K562 (cell line): ENCODE data around the gene ENTREP1. TPM values are rescaled to one million over a fixed set of nuclear protein-coding genes. Genes with fewer than 3 reads are reported as not detected.
A peak's percentile ranks its signal among the peaks of the same experiment; 100 is the strongest.

Experiments
- ATAC-seq: fragments of 200-7000 bp; cut with Tn5 transposase; 3 replicates; pipeline ENCODE4 v1.9.1; 2020; ENCODE audit warnings: moderate library complexity
- BruUV-seq: library from RNA; stranded (reverse); fragments of 400-500 nt; replicated peaks from 2 replicates; lab custom pipeline; 2021; lab: Mats Ljungman, UMichigan
- CTCF ChIA-PET: fragments of 300-600 bp; formaldehyde crosslinking; extraction: SDS; loops from one replicate; lab custom pipeline; 2021; ENCODE audit warnings: low intra/inter-chr PET ratio; lab: Yijun Ruan, JAX
- POLR2A ChIA-PET: fragments of 300-600, 350-650 bp; sonication (Branson Sonifier 250); formaldehyde crosslinking; extraction: SDS; loops from one replicate; lab custom pipeline; 2021; ENCODE audit warnings: antibody characterized with exemption, inconsistent platforms; lab: Yijun Ruan, JAX
- DNase-seq, 4 experiments: peaks; one replicate each; pipeline versions ENCODE4 v3.0.0 to v3.0.0-alpha.2; 2011 to 2018; ENCODE audit warnings: low spot score in 3 of 4, mixed read lengths in 3 of 4; ENCODE audit errors: extremely low read depth in 1 of 4
- FAIRE-seq: peaks from 2 replicates; lab custom pipeline; 2011; peaks lifted over from hg19 to GRCh38; lab: Jason Lieb, UNC
- H2AFZ ChIP-seq: 2 replicates; pipeline ENCODE4 v1.6.0; 2011; ENCODE audit warnings: low read depth, low read length, control low read depth, inconsistent platforms
- H3K27ac ChIP-seq: fragments of 200-600 bp; 3 replicates; pipeline ENCODE4 v1.8.0; 2011; ENCODE audit warnings: low read depth, mild to moderate bottlenecking, control low read depth, inconsistent platforms, low read length, moderate library complexity, mixed read lengths; ENCODE audit errors: extremely low read depth
- H3K27me3 ChIP-seq, 2 experiments: fragments of 300-600 bp in 1 of 2; 2 replicates in 1 of 2; 3 replicates in 1 of 2; pipeline versions ENCODE4 v1.6.0 to v1.8.0; 2011; ENCODE audit warnings: inconsistent platforms in 2 of 2, low read length in 2 of 2, mild to moderate bottlenecking in 1 of 2, mixed read lengths in 1 of 2, moderate library complexity in 1 of 2; ENCODE audit not compliant: control insufficient read depth in 2 of 2, insufficient read depth in 2 of 2
- H3K36me3 ChIP-seq: fragments of 300-600 bp; 3 replicates; pipeline ENCODE4 v1.8.0; 2011; ENCODE audit warnings: mild to moderate bottlenecking, low read length, inconsistent platforms; ENCODE audit not compliant: control insufficient read depth, insufficient read depth
- H3K4me1 ChIP-seq, 2 experiments: fragments of 200-600 bp in 1 of 2; replicated peaks in 1 of 2; 2 replicates in 1 of 2; 3 replicates in 1 of 2; pipeline versions ENCODE4 v1.5.1 to v1.8.0; 2011; ENCODE audit warnings: inconsistent platforms in 2 of 2, low read length in 2 of 2, mild to moderate bottlenecking in 1 of 2, mixed read lengths in 1 of 2, moderate library complexity in 1 of 2; ENCODE audit not compliant: control insufficient read depth in 2 of 2, insufficient read depth in 2 of 2
- H3K4me2 ChIP-seq: 2 replicates; pipeline ENCODE4 v1.6.1; 2011; ENCODE audit warnings: low read length, control low read depth, inconsistent platforms, mixed read lengths; ENCODE audit not compliant: insufficient read depth
- H3K4me3 ChIP-seq: fragments of 200-600 bp; sonication (generic), shearing (Covaris generic); 2 replicates; pipeline ENCODE4 v1.5.1; 2016; ENCODE audit warnings: control low read depth, inconsistent platforms
- H3K79me2 ChIP-seq: fragments of 200-600 bp; 3 replicates; pipeline ENCODE4 v1.8.0; 2011; ENCODE audit warnings: low read length, inconsistent platforms; ENCODE audit not compliant: control insufficient read depth, insufficient read depth
- H3K9ac ChIP-seq, 2 experiments: 2 replicates each; pipeline versions ENCODE4 v1.6.0 to v1.6.1; 2011; ENCODE audit warnings: low read depth in 2 of 2, low read length in 2 of 2, control low read depth in 1 of 2, inconsistent platforms in 1 of 2, mild to moderate bottlenecking in 1 of 2, mixed read lengths in 1 of 2; ENCODE audit not compliant: insufficient read depth in 1 of 2
- H3K9me1 ChIP-seq: one replicate; pipeline ENCODE4 v1.6.0; 2011; ENCODE audit warnings: inconsistent platforms, mild to moderate bottlenecking, low read length, moderate library complexity; ENCODE audit not compliant: control insufficient read depth, insufficient read depth
- H3K9me3 ChIP-seq: replicated peaks from 2 replicates; pipeline ENCODE4 v1.5.1; 2011; ENCODE audit warnings: low read depth, low read length, inconsistent platforms; ENCODE audit not compliant: control insufficient read depth, insufficient read depth
- H4K20me1 ChIP-seq: replicated peaks from 2 replicates; pipeline ENCODE4 v1.6.1; 2011; ENCODE audit warnings: low read length, inconsistent platforms, mixed read lengths; ENCODE audit not compliant: control insufficient read depth, insufficient read depth
- ARID2 ChIP-seq: fragments of 450-650 bp; IDR thresholded peaks from 2 replicates; pipeline ENCODE4 v1.6.1; 2017; ENCODE audit warnings: antibody characterized with exemption, mild to moderate bottlenecking
- CBFB ChIP-seq: sonication (generic); formaldehyde crosslinking; IDR thresholded peaks from 2 replicates; pipeline ENCODE4 v1.4.0; 2020; ENCODE audit warnings: mild to moderate bottlenecking, missing genetic modification reagents
- CTBP1 ChIP-seq: fragments of 450-650 bp; IDR thresholded peaks from 2 replicates; pipeline ENCODE4 v1.6.1; 2016; ENCODE audit warnings: borderline replicate concordance
- HDAC2 ChIP-seq: fragments of 450-650 bp; IDR thresholded peaks from 2 replicates; pipeline ENCODE4 v1.6.1; 2016; ENCODE audit warnings: mild to moderate bottlenecking
- KLF1 ChIP-seq: fragments of 450-650 bp; IDR thresholded peaks from 2 replicates; pipeline ENCODE4 v1.6.1; 2016; ENCODE audit warnings: missing genetic modification characterization, missing compliant biosample characterization
- PRPF4 ChIP-seq: fragments of 200-400 bp; formaldehyde crosslinking; IDR thresholded peaks from one replicate; pipeline ENCODE4 v1.6.1; 2017; ENCODE audit warnings: low read length, low read depth, mild to moderate bottlenecking; ENCODE audit not compliant: insufficient read depth, poor library complexity, severe bottlenecking
- TAF1 ChIP-seq: IDR thresholded peaks from 2 replicates; pipeline ENCODE4 v1.6.1; 2011; ENCODE audit warnings: mild to moderate bottlenecking, low read length, moderate library complexity; ENCODE audit not compliant: insufficient read depth, control insufficient read depth, severe bottlenecking; ENCODE audit errors: extremely low read depth
- TGIF2 ChIP-seq: sonication (generic); formaldehyde crosslinking; IDR thresholded peaks from 2 replicates; pipeline ENCODE4 v1.8.1; 2022; ENCODE audit warnings: mild to moderate bottlenecking, missing genetic modification reagents, moderate library complexity
- ZNF696 ChIP-seq: fragments of 250-450 bp; sonication (Bioruptor Pico); conservative IDR thresholded peaks from 2 replicates; pipeline ENCODE4 v1.4.0; 2020; ENCODE audit warnings: mild to moderate bottlenecking, moderate library complexity
- ZNF780A ChIP-seq: fragments of 250-450 bp; sonication (Bioruptor Pico); IDR thresholded peaks from 2 replicates; pipeline ENCODE4 v1.5.0; 2021; ENCODE audit warnings: mild to moderate bottlenecking
- WGBS: fragments of 100-300 bp; shearing (Covaris generic); methylation state at CpG from one replicate; pipeline ENCODE4 v1.1.6; 2016; ENCODE audit warnings: low coverage, mixed read lengths; ENCODE audit not compliant: insufficient coverage; ENCODE audit errors: missing lambda C conversion rate; 5-methylcytosine and 5-hydroxymethylcytosine counted together
- in situ Hi-C: fragments of 300-500 bp; cut with MboI; formaldehyde crosslinking; loops from 4 replicates; pipeline ENCODE4 v1.15.0; 2018; ENCODE audit warnings: inconsistent platforms, mixed read lengths
- intact Hi-C: fragments of 100-400 bp; cut with micrococcal nuclease; formaldehyde crosslinking; loops from 2 replicates; pipeline ENCODE4 v1.14.2; 2022
- polyA plus RNA-seq, 8 experiments: library from polyadenylated mRNA; depleted of rRNA in 4 of 8; stranded (reverse) in 5 of 8; unstranded in 3 of 8; fragments of >200 nt; fragmentation: Nextera tagmentation in 2 of 8; fragmentation: Illumina TruSeq in 1 of 8; extraction: Ambion mirVana in 2 of 8; extraction: Trizol in 1 of 8; gene quantifications; 2 replicates each; pipeline versions ENCODE4 v1.2.1 to v1.2.3, GENCODE V29; 2011 to 2014; ENCODE audit warnings: inconsistent platforms in 1 of 8, missing spikeins in 1 of 8
- total RNA-seq, 7 experiments: library from RNA; depleted of rRNA in 6 of 7; stranded (reverse); fragments of >200 nt in 6 of 7; fragmentation: Illumina TruSeq in 2 of 7; extraction: Trizol in 2 of 7; gene quantifications; 2 replicates each; pipeline versions ENCODE4 v1.2.1 to v1.2.3, GENCODE V29; 2011 to 2021; ENCODE audit warnings: low replicate concordance in 1 of 7
- TF ChIP-seq, protein P1 (sequence below): fragments of 450-650 bp; IDR thresholded peaks from 2 replicates; pipeline ENCODE4 v1.6.1; 2016
- TF ChIP-seq, protein P2 (sequence below): fragments of 250-450 bp; sonication (Bioruptor Pico); IDR thresholded peaks from 2 replicates; pipeline ENCODE4 v1.5.0; 2020; ENCODE audit warnings: mild to moderate bottlenecking

Gene ENTREP1
- total and polyA plus RNA-seq, 9 of the 15 experiments (the other 6 are each of a cell fraction or from before 2014, with no cell fraction given): not detected

DNA sequence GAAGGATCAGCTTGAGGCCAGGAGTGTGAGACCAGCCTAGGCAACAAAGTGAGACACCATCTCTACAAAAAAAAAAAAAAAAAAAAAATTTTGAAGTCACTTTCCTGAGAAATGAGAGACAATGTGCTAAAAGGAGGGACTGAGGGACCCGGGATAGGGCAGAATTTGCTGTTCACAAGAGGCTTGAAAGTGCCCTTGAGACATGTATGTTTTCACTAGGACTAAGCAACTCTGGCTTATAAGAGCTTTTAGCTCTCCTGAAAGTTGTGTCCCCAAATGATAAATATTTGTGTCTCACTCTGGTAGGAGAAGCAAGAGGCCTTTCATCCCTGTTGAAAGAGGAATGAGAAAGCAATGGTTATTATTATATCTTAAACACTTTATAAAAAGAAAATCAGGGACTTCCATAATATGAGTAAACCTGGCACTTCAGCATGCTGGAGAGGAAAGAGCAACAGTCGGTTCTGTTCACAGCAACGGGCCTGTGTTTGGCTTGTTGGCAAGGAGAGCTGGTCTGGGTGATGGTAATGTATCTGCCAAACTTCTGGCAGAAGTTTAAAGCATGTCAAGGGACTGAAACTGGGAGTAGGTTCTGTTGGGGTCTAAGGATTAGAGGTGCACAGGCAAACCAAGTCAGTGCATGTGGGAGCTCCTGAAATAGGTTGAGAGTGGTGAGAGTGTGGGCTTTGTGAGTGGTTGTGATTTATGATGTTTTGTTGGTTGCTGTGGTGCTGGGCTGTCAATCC, 32.2 kb downstream of the ENTREP1 start:
- ChIA-PET CTCF (no interaction called here), POLR2A (no interaction called here)
- no peaks in the 10 kb centered on the region for H3K36me3 ChIP-seq
- ATAC-seq (no peak), FAIRE-seq (no peak), DNase-seq (no peak)
- peaks cover 0 to 3% of the 10 kb centered on the region in 2 experiments; a peak in 1 of 5 replicates for H3K27me3 ChIP-seq
- no peak overlapping the region for H3K4me2 ChIP-seq
- TF ChIP-seq, protein P1, sequence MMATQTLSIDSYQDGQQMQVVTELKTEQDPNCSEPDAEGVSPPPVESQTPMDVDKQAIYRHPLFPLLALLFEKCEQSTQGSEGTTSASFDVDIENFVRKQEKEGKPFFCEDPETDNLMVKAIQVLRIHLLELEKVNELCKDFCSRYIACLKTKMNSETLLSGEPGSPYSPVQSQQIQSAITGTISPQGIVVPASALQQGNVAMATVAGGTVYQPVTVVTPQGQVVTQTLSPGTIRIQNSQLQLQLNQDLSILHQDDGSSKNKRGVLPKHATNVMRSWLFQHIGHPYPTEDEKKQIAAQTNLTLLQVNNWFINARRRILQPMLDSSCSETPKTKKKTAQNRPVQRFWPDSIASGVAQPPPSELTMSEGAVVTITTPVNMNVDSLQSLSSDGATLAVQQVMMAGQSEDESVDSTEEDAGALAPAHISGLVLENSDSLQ: peak; percentile 42; the same call in 1 of the 2 replicates
- TF ChIP-seq ZNF696 (CRISPR knock-in tag): no peak
- no peaks in the 10 kb centered on the region for H3K4me1 ChIP-seq
- H4K20me1 ChIP-seq: no peaks in the 10 kb centered on the region
- H3K79me2 ChIP-seq: no peaks in the 10 kb centered on the region
- H3K4me3 ChIP-seq: no peak overlapping the region
- no peaks in the 10 kb centered on the region; the same call in 1 of the 2 replicates for H3K9me3 ChIP-seq
- no peak overlapping the region for H2AFZ ChIP-seq
- intact Hi-C loops: no loop called here
- no peak overlapping the region for H3K27ac ChIP-seq
- WGBS: 0% methylated on average over 3 of the region's 3 CpGs
- no TSS peak for BruUV-seq
- H3K9ac ChIP-seq: no peak overlapping the region
- in situ Hi-C loops: no loop called here
- H3K9me1 ChIP-seq: no peaks in the 10 kb centered on the region

DNA sequence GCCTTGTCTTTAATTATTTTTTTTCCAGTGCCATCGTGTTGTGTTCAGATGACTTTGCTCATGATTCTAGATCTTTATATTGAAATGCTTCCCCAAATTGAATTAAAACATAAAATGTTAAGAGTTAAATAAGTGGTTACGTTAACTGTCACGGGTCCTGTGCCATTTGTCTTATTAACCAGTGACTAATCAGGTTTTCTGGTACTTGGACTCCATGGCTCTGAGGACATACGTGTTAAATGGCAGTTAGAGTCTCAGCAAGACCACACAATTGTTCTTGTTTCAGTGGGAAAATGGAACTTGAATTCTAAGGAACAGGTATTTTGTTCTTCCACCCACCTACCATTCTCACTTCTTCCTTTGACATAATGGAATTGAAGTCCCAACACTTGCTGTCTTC, 32.8 kb downstream of the ENTREP1 start:
- no peaks in the 10 kb centered on the region for H3K36me3 ChIP-seq
- 0% methylated on average over 4 of the region's 4 CpGs for WGBS
- intact Hi-C loops (no loop called here), in situ Hi-C loops (no loop called here)
- DNase-seq: no peak
- no peak overlapping the region for H3K27ac ChIP-seq
- peaks cover 0 to 3% of the 10 kb centered on the region in 2 experiments; a peak in 1 of 5 replicates for H3K27me3 ChIP-seq
- no peak overlapping the region for H3K4me2 ChIP-seq
- no peak overlapping the region for H3K9ac ChIP-seq
- ChIA-PET POLR2A (no interaction called here), CTCF (no interaction called here)
- H4K20me1 ChIP-seq: no peaks in the 10 kb centered on the region
- H3K4me3 ChIP-seq: no peak overlapping the region
- FAIRE-seq: no peak
- no peak overlapping the region for H2AFZ ChIP-seq
- BruUV-seq: no TSS peak
- ATAC-seq: no peak
- no peaks in the 10 kb centered on the region for H3K79me2 ChIP-seq
- H3K4me1 ChIP-seq: no peaks in the 10 kb centered on the region
- TF ChIP-seq CBFB (no peak), TAF1 (no peak), ZNF780A (CRISPR knock-in tag) (no peak), PRPF4 (no peak), TGIF2 (CRISPR knock-in tag) (no peak), HDAC2 (no peak), ARID2 (no peak), CTBP1 (no peak), KLF1 (no peak)
- TF ChIP-seq, protein P2, sequence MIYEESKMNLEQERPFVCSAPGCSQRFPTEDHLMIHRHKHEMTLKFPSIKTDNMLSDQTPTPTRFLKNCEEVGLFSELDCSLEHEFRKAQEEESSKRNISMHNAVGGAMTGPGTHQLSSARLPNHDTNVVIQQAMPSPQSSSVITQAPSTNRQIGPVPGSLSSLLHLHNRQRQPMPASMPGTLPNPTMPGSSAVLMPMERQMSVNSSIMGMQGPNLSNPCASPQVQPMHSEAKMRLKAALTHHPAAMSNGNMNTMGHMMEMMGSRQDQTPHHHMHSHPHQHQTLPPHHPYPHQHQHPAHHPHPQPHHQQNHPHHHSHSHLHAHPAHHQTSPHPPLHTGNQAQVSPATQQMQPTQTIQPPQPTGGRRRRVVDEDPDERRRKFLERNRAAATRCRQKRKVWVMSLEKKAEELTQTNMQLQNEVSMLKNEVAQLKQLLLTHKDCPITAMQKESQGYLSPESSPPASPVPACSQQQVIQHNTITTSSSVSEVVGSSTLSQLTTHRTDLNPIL (CRISPR knock-in tag): no peak
- no peaks in the 10 kb centered on the region; the same call in 1 of the 2 replicates for H3K9me3 ChIP-seq
- H3K9me1 ChIP-seq: no peaks in the 10 kb centered on the region
